CD4-positive, alpha-beta T cell treated with Interleukin-12 subunit alpha and Interleukin-12 subunit beta, for 1 hour (primary cell): ENCODE results near the gene NOTCH4.
"Not testable (repeated sequence)": the region's sequence is repeated elsewhere in the genome, so short reads cannot be mapped to it uniquely, and the experiment has no call there.

Experiments
- DNase-seq: peaks from one replicate; pipeline ENCODE4 v3.0.0-alpha.2; 2020

NOTCH4 gene

GRCh38 chr6:32216998-32217397 lies 6.9 kb downstream of the NOTCH4 start:
- DNase-seq, result no peak

GRCh38 chr6:32216285-32216684 lies 7.6 kb downstream of the NOTCH4 start:
- no peak for DNase-seq

GRCh38 chr6:32215617-32216016 lies 8.2 kb downstream of the NOTCH4 start:
- DNase-seq, result no peak

- no peak for DNase-seq
Observed at GRCh38 chr6:32214126-32214525, 9.7 kb downstream of the NOTCH4 start.

GRCh38 chr6:32213649-32214048 lies 10.2 kb downstream of the NOTCH4 start:
- DNase-seq, result no peak

GRCh38 chr6:32212076-32212760 lies 11.6 kb downstream of the NOTCH4 start:
- no peak for DNase-seq

- not testable (repeated sequence) for DNase-seq
Observed at GRCh38 chr6:32211432-32211831, 12.4 kb downstream of the NOTCH4 start.

GRCh38 chr6:32210191-32210601 lies 13.7 kb downstream of the NOTCH4 start:
- no peak for DNase-seq

GRCh38 chr6:32208996-32209395 lies 14.9 kb downstream of the NOTCH4 start:
- no peak for DNase-seq

GRCh38 chr6:32204268-32204715 lies 19.6 kb downstream of the NOTCH4 start:
- no peak for DNase-seq

GRCh38 chr6:32203426-32204267 lies 20.2 kb downstream of the NOTCH4 start:
- no peak for DNase-seq

GRCh38 chr6:32202186-32202585 lies 21.7 kb downstream of the NOTCH4 start:
- DNase-seq, result no peak

GRCh38 chr6:32200711-32201475 lies 23.0 kb downstream of the NOTCH4 start:
- no peak for DNase-seq

GRCh38 chr6:32198866-32199265 lies 25.0 kb downstream of the NOTCH4 start:
- no peak for DNase-seq

- no peak for DNase-seq
Observed at GRCh38 chr6:32198345-32198696, 25.5 kb downstream of the NOTCH4 start.

GRCh38 chr6:32196682-32197616 lies 26.9 kb downstream of the NOTCH4 start:
- DNase-seq, result no peak

GRCh38 chr6:32195902-32196681 lies 27.8 kb downstream of the NOTCH4 start:
- peak; percentile 74 for DNase-seq

- peak; percentile 100 for DNase-seq
Observed at GRCh38 chr6:32195652-32195901, 28.3 kb downstream of the NOTCH4 start.

GRCh38 chr6:32194825-32195651 lies 28.8 kb downstream of the NOTCH4 start:
- peak; percentile 52 for DNase-seq

- DNase-seq, result no peak
Observed at GRCh38 chr6:32194388-32194787, 29.5 kb downstream of the NOTCH4 start.

- not testable (repeated sequence) for DNase-seq
Observed at GRCh38 chr6:32193096-32193495, 30.8 kb downstream of the NOTCH4 start.
